ENCODE results near the gene PRPH2.
"Not testable (repeated sequence)": the region's sequence is repeated elsewhere in the genome, so short reads cannot be mapped to it uniquely, and the experiment has no call there.

The PRPH2 gene

GRCh38 chr6:42702200-42702599 lies 20.2 kb downstream of the PRPH2 start:
- no peak for DNase-seq (ENCODE audit: low read depth in 1 of 2, low spot score in 1 of 2)

DNA sequence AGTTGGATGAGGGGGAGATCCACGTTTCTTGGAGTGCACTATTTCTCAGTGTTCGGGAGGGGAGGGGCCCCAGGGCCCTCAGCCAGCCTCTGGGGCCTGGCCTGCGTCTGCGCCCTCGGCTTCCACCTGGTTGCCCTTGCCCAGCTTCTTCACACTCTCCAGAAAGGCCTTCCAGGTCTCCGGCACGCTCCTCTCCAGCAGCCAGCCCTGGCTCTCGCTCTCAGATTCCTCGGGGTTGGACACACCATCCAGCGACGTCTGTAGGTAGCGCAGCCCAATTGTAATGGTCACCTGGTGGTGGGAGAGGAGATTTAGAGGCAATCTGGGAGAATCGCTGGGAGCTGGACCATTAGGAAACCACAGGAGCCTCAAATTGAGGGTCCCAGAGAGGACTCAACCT lies 24.2 kb downstream of the PRPH2 start:
- no peak for DNase-seq (ENCODE audit: low read depth in 1 of 2, low spot score in 1 of 2)

DNA sequence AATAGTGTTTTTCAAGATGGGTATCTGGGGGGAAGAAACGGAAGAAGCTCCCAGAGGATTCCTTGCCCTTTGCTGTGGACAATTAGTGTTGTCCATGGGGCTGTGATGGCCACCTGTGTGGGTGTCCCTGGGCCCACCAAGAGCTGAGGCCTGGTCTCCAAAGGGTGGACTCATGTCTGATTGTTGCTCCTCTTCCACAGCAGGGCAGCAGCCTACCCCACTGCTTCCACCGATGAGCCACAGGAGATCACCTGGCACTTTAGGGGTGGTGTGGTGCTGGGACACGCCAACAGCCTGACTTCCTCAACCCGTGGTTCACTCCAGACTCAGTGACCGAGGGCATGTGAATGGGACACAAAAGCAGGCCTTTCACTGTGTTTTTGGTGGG lies 25.1 kb downstream of the PRPH2 start:
- DNase-seq (ENCODE audit: low read depth in 1 of 2, low spot score in 1 of 2), result no peak

GRCh38 chr6:42696526-42697267 lies 25.7 kb downstream of the PRPH2 start:
- DNase-seq (ENCODE audit: low read depth in 1 of 2, low spot score in 1 of 2), result no peak

- DNase-seq (ENCODE audit: low read depth in 1 of 2, low spot score in 1 of 2), result no peak
Observed at GRCh38 chr6:42694586-42694985, 27.8 kb downstream of the PRPH2 start.

DNA sequence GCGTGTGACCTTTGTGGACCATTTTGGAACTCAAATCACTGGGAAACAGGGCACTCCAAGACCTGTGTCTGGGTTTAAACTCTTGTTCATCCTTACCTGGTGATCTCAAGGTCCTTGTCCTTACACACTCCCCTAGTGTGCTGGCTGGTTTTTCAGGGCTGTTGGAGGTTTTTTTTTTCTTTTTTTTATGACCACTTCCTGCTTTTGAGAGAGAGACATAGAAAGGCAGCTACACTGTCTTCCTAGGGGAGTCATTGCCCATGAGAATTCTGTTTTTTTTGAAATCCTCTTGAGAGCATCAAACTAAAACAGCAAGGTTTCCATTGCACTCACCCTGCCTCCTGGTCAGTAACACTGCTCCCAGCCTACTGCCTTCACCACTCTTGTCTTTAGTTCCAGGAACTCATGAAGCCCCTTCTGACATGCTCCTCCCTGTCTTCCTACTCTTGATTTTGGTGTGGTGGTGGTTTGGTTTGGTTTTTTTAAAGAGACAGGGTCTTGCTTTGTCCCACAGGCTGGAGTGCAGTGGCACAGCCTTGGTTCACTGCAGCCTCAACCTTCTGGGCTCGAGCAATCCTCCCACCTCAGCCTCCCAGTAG lies 28.6 kb downstream of the PRPH2 start:
- no peak for DNase-seq (ENCODE audit: low read depth in 1 of 2, low spot score in 1 of 2)

DNA sequence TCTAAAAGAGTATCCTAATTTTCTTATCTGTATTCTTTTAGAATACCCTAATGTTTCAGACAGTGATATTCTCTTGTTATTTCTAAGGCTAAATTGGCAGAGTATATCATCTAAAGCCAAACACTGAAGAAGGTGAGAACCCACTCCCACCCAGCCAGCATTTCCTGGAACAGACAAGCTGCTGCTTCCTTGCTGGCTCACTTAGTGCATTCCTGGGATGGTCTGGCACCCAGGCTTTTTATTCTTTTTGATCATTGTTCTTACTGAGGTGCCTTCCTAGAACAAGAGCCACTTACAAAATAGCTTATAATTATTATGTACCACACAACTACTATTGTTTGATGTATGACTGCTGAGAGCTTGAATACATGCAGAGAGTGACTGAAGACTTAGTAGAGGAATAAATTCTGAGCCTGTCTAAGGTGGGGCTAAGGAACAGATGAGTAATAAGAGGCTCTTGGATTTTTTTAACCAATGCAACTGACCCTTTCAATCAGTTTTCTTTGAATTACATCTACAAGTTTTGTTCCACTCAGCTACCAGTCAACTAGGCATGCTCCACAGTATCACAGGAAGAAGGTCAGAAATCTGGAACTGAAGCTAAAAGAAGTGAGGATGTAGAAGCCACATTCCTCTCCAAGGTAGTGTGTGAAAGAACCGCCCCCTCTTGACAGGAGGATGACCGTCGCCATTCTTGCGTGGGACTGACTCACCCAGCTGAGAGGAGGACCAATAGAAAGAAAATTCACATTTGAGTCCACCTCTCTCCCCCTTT lies 30.1 kb downstream of the PRPH2 start:
- DNase-seq (ENCODE audit: low read depth in 1 of 2, low spot score in 1 of 2), result no peak

- no peak for DNase-seq (ENCODE audit: low read depth in 1 of 2, low spot score in 1 of 2)
Observed at GRCh38 chr6:42690872-42691271, 31.5 kb downstream of the PRPH2 start.

DNA sequence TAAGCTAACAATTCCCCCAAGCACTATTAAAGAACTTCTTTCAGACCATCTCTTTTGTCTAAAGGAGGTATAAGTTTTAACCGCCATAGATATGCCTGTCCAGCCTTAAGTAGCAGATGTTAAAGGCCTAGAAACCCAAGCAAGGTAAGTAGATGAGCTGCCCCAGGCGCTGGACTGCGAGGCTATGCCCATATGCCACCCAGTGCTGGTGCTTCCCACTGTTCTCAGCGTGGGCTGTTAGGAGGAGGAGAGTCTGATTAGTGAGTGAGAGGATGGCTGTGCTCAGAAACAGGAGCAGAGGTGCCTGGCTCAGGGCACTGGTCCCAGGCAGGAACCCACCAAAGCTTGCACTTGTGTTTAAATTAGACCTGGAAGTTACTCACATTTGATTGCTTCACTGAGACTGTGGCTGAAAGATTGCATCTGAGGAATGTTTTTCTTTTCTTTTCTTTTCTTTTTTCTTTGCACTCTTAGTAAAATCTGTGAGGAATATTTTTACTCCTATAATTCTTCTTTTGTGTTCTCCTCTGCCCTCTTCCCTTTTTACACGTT lies 32.2 kb downstream of the PRPH2 start:
- no peak for DNase-seq (ENCODE audit: low read depth in 1 of 2, low spot score in 1 of 2)

DNA sequence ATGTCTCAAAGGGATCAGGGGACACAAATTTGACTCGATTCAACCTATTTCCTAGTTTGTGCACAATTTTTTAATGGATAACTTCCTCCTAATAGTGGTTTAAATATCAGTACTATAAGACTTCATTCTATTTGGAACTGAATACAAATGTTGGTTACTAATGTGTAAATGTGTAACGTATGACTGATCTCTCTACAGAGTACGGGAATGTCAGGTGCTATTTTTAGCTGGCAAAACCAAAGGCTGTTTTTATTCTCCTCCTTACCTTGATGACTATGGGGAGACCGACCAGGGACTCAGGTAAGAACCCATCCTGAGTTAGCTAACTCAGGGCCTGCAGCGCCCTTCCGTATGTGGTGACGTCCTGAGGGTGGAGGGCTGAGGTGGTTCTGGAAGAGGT lies 33.0 kb downstream of the PRPH2 start:
- DNase-seq (ENCODE audit: low read depth in 1 of 2, low spot score in 1 of 2), result no peak

DNA sequence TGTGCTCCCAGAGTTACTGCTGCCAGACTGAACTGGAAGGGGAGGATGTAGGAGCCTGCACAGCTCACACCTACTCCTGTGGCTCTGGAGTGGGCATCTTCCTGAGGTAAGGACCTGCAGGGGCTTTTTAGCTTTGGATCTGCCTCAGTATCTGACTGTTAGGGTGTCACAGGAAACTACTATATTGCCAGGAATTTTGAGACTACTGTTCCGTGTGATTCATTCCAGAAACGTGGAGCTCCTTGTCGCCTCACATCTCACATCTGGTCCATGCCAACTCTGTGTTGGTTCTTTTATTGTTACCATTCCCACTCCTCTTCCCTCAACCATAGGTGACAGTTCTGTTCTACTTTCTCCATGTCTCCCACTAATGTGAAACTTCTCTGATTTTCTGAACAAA lies 34.1 kb downstream of the PRPH2 start:
- no peak for DNase-seq (ENCODE audit: low read depth in 1 of 2, low spot score in 1 of 2)

DNA sequence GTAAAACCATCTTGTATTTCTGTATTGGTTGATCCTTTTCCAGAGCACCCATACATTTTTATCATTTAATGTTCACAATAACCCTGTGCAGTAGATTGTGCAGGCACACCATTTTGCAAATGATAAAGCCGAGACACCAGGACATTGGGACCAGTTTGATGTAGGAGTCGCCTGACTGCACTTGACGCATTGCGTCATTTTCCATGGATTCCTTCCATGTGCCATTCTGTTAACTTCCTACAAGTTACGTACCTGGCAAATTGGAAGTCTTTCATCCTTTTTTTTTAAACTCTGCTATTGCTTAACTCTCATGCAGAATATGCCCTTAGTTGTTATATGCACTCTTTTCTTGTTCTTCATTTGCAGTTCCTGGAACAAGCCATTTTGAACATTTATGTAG lies 43.0 kb downstream of the PRPH2 start:
- DNase-seq (ENCODE audit: low read depth in 1 of 2, low spot score in 1 of 2), result no peak

DNA sequence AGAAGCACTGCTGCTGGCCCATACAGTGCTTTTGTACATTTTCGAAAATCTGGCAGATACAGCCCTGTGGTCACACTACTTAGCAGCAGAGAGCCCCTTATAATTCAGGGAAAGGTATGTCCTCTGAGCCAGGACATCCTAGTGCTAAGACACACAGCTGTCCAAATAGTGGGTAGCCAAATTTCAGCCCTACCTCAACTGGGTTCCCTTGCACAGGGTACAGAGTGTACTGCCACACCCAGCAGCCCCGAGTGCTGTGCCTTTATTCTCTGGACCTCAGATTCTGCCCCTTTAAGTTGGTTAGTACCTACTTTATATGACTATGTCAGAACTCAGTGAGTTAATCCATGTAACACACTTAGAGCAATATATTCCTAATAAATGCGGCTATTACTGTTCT lies 47.6 kb downstream of the PRPH2 start:
- DNase-seq (ENCODE audit: low read depth in 1 of 2, low spot score in 1 of 2), result no peak

DNA sequence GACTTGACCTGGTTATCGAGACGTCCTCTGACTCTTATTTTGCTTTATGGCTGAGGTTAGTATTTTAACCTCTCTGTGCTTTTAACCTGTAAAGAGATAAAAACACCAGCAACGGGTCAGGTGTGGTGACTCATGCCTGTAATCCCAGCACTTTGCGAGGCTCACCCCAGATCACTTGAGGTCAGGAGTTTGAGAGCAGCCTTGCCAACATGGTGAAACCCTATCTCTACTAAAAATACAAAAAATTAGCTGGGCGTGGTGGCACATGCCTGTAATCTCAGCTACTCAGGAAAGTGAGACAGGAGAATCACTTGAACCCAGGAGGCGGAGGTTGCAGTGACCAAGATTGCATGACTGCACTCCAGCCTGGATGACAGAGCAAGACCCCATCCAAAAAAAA lies 48.0 kb downstream of the PRPH2 start:
- not testable (repeated sequence) for DNase-seq (ENCODE audit: low read depth in 1 of 2, low spot score in 1 of 2)

GRCh38 chr6:42664718-42665117 lies 57.7 kb downstream of the PRPH2 start:
- no peak for DNase-seq (ENCODE audit: low read depth in 1 of 2, low spot score in 1 of 2)

DNA sequence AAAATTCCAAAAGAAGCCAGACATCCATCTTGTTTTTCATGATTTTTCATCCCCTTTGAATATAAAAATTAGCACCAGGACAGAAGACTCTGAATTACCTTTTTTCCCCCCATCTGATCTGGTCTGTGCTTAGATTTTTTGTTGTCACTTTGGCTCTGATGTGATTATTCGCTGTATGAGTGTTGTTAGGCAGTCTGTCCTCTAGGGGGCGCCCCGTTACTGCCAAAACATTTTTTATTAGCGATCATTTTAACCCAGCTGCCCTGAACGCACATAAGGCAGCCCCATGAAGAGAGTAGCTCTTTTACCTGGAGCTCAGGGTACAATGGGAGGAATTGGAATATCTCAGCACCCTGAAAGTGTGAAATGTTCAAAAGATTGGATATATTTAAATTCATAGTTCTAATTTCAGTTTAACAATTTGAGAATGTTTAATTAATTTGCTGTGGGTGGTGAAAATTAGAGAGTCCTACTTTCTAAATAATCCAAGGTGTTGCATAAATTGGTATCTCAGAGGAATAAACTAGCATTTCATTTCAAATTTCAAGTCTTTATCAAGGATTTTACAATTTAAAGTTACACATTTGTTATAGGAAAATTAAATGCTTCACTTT lies 60.8 kb downstream of the PRPH2 start:
- DNase-seq (ENCODE audit: low read depth in 1 of 2, low spot score in 1 of 2), result peak; percentile 76 to 82

DNA sequence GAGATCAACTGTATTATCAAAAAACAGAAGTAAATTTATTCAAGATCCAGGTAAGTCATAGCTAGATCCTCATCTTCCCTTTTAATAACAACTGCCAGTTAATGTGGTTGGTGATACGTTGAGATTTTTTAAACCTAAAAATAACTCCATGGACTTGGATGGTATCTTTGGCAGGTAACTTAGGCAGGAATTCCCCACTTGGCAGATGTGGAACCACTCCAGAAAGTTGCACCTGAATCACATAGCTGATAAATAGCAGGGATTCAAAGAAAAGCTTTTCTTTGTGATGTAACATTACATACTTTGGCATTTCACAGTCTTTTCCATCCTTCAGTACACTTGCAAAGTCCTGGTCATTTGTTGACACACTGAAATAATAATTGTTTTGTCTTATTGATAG lies 62.6 kb downstream of the PRPH2 start:
- no peak for DNase-seq (ENCODE audit: low read depth in 1 of 2, low spot score in 1 of 2)

- DNase-seq (ENCODE audit: low read depth in 1 of 2, low spot score in 1 of 2), result no peak
Observed at GRCh38 chr6:42653851-42654250, 68.5 kb downstream of the PRPH2 start.

GRCh38 chr6:42652024-42652746 lies 70.2 kb downstream of the PRPH2 start:
- DNase-seq (ENCODE audit: low read depth in 1 of 2, low spot score in 1 of 2), result no peak

All from activated CD4-positive, alpha-beta T cell treated with anti-CD3 and anti-CD28 coated beads, Interleukin-2, amount 50 U/mL, for 24 hours (primary cell).